Kidney tubule cell (primary cell): ENCODE measurements around the gene COL5A1.

Source experiments
- DNase-seq: peaks from one replicate; pipeline ENCODE4 v3.0.0-alpha.2; 2018; ENCODE audit warnings: low spot score

Gene COL5A1

DNA sequence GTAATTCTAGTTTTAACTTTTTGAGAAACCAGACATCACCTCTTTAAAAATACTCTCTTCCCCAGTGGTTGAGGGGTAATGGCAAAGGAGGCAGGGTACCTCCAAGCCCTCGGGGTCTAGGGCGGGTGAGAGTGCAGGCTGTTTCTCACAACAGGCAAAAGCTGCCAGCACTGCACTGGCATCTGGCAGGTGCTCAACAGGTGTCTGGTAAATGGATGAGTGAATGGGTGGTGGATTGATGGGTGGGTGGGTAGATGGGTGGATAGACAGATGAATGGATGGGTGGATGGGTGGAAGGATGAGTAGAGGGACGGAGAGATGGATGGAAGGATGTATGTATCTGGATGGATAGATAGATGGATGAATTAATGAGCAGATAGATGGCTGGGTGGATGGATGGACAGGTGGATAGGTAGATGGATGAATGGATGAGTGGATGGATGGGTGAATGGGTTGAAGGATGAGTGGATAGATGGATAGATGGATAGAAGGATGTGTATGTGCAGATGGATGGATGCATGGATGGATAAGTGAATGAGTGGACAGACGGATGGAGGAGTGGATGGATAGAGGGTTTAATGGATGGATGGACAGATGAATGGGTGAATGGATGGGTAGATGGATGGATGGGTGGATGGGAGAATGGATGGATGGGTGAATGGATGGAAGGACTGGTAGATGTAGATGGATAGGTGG is 84.6 kb downstream of the COL5A1 start:
- no peak for DNase-seq

DNA sequence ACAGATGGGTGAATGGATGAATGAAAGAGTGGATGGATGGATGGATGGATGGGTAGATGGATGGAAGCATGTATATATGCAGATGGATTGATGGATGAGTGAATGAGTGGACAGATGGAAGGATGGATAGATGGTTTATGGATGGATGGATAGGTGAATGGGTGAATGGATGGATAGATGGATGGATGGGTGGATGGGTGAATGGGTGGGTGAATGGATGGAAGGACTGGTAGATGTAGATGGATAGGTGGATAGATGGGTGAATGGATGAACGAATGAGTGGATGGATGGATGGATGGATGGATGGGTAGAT is 85.1 kb downstream of the COL5A1 start:
- DNase-seq: no peak

DNA sequence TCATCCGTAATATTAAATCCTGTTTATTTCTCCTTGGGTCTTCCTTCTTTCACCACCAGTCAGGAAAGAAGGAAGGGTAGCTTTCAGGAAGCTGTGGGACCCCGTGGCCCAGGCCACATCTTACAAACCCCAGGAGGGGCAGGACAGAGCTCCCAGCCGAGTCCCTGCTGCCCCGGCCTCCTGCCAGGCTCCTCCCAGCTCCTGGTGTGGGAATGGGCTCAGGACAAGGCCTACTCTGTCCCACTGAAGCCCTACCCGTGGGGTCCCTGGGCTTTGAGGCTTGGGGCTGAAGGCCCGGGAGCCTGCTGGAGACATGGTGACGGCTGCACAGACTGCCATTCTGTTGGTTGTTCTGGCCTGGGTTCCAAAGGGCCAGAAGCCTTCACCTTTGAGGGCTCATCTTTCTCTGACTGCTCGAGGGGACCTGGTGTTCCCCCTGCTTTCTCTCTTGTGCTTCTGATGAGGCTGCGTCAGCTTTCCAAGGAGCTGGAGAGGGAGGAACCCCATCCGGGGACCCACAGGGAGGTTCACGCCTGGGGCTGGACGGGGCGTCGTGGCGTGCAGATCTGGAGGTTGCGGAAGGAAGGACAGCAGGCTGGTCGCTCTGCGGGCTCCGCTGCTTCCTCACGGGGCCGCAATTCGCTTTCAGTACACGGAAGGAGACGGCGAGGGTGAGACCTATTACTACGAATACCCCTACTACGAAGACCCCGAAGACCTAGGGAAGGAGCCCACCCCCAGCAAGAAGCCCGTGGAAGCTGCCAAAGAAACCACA is 86.6 kb downstream of the COL5A1 start:
- no peak for DNase-seq

DNA sequence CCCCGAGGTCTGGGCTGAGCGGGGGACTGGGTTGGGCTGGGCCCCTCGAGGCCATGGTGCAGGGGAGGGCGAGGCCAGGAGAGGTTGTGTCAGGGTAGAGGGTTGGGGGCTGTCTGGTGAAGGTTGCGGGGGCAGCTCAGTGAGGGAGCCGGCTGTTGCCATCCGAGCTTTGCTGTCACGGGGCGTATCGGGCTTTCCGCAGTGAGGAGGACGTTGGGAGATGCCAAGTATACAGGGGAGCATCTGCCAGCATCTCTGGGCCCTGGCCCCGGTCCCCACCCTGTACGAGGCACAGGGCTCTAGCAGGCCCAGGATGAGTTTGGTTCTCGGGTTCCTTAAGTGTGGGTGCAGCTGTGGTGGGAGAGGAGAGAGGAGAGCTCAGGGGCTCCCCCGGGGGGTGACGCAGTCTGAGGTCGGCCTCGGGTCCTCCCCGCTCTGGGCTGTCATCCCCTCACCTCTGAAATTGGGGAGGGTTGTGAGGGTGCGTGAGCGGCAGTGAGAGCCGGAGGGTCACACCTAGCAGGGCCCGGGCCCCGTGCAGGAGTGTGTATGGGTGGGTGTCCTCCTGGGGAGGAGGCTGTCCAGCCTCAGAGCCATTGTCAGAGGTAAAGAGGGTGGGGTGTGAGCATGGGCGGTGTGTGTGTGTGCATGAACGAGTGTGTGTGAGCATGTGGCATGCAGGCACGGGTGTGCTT is 87.3 kb downstream of the COL5A1 start:
- no peak for DNase-seq

DNA sequence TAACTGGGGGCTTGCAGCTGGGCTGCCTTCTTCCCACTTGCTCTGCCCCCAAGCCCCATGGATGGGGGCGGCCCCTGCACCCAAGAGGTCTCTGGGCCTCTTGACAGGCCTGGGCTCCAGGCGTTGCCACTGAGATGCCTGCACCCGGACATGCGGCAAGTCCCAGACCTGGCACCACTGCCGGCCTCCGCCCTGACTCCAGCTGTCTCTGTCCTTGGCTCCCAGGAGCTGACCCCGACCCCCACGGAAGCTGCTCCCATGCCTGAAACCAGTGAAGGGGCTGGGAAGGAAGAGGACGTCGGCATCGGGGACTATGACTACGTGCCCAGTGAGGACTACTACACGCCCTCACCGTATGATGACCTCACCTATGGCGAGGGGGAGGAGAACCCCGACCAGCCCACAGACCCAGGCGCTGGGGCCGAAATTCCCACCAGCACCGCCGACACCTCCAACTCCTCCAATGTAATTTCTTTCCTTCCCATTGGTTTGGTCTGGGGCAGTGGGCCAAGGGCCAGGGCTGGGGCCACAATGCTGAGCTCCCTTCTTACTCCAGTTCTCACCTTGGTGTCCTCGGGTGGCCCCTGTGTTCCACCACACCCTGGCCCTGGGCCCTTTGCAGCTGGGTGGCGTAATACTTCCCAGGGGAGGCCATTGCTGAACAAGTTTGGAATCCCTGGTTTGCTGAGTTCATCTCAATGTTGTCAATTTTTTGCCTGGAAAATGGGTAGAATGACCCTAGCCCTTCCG is 88.6 kb downstream of the COL5A1 start:
- DNase-seq: no peak

DNA sequence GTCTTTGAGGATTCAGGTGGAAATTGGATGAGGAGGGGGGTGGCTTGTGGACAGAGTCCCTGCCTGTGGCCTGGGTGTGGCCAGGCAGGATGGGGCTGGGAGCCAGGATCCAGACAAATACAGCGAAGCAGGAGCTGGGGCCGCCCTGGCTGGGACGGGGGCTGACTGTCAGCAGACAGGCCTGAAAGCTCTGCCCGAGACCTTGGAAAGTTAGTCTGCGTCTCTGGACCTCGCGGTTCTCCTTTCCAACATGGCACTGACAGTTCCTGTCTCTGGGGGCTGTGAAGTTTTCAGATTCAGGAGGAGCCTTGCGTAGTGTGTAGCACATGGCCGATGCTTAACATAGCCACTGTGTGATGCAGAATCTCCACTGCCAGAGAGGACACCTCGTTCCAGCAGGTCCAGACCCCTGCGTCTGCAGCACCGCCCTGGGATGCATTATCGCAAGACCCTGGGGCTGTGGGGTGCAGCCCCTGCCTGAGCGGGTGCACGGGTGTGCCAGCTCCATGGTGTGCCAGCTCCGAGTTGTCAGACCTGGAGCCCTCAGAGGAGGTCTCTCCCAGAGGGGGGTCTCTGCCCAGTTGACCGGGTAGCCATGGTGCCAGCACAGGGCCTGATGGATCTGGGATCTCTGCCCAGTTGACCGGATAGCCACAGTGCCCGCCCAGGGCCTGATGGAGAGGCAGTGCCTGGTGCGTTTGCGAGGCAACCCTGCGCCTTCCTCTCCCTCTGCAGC is 89.3 kb downstream of the COL5A1 start:
- DNase-seq: no peak

DNA sequence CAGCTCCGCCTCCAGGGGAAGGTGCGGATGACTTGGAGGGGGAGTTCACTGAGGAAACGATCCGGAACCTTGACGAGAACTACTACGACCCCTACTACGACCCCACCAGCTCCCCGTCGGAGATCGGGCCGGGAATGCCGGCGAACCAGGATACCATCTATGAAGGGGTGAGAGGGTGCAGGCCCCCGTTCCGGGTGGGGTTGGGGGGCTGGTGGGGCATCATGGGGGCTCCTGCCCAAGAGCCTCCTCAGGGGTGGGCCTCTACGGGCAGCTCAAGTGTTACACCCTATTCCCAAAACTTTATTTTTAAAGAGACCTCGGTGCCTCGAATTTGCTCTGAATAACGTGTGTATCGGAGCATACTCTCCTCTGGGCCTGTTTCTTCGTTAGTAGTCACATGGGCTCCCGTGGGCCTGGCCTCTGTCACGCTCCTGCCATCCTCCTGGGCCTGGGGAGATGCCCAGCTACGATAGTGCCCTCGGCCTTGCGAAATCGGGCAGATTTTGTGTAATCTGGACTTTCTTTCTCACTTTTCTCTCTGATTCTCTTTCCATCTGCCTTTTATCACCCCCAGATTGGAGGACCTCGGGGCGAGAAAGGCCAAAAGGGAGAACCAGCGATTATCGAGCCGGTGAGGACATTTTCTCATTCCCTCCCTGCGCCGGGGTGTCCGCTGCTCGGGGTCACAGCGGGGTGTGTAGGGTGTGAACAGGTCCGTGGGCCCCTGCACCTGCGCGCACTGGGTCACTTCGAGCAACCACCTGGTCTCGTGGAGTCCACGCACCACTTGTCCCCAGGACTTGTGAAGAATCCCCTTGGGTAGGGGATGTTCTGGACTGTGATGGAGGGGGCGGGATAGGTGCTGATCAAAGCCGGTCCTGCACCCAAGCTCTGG is 90.1 kb downstream of the COL5A1 start:
- DNase-seq: no peak

DNA sequence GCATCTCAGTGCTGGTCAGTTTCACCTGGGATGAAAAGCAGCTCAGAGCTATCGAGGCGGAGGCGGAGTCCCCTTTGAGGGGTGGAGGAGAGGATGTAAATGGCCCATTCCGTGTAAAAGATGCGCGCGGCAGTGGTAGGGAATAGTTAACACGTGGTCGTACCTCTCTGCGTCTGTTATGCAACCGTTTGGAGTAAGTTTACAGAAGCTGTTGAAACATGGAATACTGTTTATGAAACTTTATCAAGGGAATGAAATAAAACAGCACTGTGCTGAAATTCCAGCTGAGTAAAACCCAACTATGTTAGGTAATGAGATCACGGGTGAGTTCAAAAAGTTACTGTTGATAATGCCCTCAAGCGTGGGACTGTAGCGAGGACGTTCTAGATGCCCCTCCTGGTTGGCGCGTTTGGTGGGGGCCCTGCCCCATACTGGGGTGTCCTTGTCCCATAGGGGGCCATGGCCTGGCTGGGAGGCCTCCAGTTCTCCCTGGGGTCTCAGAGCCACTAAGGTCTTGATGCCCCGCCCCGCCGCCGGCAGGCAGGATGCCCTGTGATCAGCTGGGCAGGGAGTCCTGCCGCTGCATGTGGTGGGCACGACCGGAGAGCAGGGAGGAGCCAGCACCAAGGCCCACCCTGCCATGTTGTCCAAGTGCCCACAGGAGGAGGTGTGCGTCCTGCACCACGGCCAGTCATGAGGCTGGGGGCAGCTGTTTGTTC is 90.9 kb downstream of the COL5A1 start:
- no peak for DNase-seq

DNA sequence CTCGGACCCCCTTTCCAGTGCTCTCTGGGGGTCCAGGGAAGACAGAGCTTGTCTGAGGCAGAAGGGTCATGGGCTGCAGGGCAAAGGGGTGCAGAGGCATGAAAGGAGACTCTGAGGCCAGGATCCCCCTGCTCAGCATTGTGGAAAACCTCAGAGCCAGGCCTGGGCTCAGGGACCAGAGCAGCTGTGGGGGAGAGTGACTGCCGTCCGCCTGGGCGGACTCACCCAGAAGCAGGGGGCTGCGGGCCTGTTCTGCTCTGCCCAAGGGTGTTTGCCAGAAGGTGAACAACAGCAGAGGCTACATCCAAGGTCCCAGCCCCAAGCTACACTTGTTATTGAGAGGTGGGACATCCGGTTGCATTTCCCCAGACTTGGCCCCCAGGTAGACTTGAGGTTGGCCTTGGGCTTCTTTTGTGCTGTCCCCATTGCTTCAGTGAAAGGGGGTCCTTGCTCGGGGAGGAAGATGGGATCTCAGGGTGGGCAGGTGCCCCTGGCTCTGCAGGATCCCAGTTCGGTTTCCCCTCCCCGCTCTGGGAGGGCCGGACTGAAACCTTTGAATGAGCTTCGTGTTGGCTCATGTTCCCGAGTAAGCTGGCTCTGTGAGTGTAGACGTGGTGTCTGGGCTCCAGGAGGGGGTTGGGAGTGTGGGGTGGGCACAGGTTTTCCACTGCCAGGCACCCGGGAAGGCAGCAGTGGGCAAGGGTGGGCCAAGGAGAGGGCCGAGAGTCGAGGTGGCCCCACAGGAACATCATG is 92.1 kb downstream of the COL5A1 start:
- DNase-seq: no peak

DNA sequence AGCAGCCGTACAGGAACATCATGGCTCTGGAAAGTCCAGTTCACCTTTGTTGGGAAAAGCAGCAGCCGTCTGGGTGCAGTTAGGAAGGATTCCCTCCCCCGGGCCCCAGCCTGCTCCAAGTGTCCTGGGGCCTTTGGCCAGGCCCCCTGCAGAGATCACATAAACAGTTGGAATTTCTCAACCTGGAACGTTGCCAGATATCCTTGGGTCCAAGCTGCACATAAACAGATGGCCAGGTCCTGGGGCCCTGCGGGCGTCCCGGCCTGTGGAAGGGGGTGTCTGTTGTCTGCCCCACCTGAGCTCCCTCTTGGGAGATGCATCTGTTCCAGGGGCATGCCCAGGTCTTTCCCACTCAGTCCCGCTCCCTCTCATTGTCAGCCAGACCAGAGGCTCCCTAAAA is 92.7 kb downstream of the COL5A1 start:
- no peak for DNase-seq

DNA sequence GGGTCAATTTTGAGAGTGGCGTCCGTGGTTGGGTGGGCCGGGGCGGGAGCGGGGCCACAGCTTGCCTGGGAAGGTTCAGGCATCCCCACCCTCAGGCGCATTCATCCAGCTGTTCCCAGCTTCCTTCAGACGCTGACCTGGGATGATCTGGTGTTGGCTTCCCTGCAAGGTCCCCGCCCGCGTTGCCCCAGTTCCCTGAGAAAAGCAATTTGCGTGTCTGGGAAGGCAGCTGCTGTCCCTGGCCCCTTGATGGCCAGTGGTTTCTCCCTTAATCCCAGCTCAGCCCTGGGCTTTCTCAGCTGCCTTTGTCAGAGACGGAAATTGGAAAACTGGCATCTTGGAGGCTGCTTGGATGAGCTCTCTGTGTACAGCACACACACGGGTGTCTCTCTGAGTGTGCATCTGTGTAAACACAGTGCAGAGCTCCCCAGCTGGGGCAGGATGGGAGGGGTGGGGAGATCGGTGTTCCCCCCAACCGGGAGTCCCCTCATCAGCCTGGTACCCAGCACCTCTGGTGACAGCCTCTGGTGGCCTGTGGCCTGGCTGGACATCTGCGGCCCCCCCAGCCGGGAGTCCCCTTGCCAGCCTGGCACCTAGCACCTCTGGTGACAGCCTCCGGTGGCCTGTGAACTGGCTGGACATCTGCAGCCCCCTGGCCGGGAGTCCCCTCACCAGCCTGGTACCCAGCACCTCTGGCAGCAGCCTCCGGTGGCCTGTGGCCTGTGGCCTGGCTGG is 94.0 kb downstream of the COL5A1 start:
- DNase-seq: no peak

DNA sequence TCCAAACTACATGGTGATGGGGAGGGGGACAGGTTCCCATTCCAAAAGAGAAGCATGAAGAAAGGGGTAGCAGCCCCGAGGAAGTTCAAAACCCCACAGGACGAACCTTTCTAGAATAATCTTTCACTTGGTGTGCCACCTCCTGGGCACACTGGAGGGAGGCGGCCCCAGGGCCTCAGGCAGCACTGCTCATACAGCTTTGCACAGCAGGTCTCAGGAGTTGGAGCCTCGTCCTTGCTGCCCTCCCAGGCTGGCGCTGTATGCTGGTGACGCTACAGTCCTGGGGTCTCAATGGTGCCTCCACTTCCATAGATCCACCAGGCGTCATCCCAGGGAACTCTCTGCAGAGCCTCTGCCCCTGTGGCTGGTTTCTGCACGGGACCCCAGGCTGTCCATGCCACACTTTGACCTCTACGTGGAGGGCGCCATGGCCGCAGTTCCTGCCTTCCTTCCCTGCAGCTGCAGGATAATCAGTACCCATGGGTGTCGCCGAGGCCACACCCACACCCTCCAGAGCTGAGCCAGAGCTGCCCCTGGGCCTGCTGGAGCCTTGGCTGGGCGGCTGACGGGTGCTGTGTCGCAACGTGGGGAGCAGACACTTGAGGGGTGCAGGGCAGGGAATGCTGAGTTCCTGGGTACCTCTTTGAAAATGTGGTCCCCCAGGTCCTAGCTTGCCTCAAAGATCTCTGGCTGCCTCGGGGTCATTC is 95.3 kb downstream of the COL5A1 start:
- DNase-seq: no peak

DNA sequence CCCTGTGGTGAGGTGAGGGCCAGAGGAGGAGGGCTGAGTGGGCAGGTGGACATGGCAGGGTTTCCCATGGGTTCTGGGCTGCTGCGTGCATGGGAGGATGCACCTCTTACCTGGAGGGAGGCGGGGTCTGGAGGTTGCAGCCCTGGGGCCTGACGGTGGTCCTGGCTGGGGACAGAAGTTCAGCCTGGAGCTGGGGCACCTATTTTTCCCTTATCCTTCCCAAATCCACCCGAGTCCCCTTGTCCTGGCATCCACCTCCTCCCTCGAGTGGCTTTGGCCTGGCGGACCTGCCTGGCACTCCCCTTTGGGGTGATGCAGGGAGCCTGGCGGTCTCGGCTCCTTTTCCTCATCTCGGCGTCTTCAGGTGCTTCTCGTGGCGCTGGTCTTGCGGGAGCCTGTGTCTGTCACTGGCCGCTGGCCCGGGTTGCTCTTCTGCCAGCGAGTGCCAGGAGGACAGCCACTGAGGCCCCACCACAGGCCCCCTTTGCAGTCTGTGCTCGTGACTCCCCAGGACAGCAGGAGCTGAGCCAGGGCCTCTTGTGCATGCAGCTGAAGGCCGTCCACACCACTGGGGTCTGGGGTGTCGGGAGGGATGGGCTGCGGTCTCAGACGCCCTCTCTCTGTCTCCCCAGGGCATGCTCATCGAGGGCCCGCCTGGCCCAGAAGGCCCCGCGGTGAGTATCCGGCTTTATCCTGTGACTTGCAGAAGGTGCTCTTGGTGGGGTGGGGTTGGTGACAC is 96.4 kb downstream of the COL5A1 start:
- DNase-seq: no peak

DNA sequence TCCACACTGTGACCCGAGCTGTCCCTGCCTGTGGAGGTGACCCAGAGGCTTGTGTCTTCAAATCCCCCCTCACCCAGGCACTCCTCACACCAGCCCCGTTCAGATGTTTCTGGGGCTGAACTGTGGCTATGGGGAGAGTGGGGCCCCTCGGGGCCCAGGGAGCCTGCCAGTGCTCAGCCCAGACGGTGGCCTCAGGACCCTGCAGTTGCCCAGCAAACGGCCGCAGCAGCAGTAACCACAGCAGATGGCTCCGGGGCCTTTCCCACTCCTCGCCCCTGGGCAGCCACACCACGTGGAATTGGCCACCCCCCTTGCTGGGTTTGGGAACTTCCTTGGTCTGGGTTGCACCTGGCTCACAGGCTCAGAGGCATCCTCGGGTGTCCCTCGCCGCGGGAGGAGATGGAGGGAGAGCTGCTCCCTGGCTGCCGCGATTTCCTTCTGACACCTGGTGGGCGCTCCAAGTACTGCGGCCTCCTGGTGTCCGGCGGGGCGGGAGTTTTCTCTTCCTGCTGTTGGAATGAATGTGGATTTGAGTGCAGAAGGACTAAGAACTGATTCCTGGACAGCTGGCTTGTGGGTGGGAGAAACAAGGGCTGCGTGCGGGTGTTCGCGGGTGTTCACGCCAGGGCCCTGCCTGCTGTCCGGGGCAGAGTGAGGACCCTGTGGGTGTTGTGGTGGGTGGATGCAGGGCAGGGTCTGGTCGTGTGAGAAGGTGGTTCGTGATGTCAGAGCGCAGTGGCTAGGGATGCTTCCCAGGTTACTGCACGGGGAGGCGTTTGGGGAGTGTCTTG is 97.5 kb downstream of the COL5A1 start:
- peak; percentile 47 for DNase-seq

DNA sequence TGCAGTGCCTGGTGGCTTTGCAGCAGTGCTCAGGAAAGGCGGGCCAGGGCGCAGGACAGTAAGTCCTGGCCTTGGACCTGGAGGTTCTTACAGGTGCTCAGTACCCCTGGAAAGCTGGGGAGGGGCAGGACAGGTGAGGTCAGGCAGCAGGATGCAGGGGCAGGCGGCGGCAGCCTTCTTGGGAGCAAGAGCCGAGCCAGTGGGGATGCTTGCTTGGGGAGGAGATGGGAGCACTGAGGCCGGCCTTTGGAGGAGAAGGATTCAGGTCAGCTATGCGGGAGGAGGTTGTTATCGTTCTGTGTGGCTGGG is 98.0 kb downstream of the COL5A1 start:
- no peak for DNase-seq

DNA sequence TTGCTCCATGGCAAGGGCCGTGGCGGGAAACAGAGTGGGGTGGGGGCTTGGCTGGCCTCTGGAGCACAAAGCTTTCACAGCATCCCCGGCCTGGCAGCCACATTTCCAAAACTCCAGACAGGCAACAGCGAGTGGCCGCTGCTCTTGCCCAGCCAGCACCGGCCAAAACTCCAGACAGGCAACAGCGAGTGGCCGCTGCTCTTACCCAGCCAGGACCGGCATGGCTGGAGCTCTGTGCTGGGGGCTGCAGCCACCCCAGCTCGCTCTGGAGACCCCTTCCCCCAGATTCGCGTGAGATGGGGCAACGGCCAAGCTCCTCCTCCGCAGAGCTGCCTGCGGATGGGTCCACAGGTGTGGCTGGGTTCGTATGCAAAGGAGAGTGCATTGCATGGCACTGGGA is 98.5 kb downstream of the COL5A1 start:
- no peak for DNase-seq

DNA sequence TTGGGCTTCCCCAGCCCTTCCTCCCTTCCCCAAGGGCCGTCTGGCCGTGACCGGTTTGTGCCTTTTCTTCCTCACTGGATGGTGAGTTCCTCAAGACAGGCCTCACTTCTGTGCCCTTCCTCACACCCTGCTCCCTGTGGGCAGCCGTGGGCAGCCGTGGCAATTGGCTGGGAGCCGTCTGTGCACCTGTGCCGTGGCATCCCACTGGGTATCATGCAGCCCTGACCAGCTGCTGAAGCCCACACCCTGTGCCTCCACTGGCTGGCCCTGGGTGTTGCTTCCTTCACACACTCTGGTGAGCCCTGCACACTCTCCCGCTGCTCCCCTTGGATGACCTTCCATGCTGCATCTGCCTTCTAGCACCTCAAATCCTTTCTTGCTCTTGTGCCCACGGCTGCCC is 100.2 kb downstream of the COL5A1 start:
- DNase-seq: no peak
